ENCODE measurements around the gene CCDC97.

- TF ChIP-seq POLR2A (IDR thresholded peaks at IDR 0.05) (no peak), CTCF (IDR thresholded peaks at IDR 0.05) (no peak)
Observed at GRCh38 chr19:41355802-41356201, 45.8 kb downstream of the CCDC97 start.

Measured in heart left ventricle (tissue), 13 donors.